ENCODE measurements around the gene SYNGR2. TPM values are rescaled to one million over a fixed set of nuclear protein-coding genes. Genes with fewer than 3 reads are reported as not detected.

SYNGR2 gene
- total and polyA plus RNA-seq, 8 donors: 52.3 to 94.2 (median 89.4) TPM

DNA sequence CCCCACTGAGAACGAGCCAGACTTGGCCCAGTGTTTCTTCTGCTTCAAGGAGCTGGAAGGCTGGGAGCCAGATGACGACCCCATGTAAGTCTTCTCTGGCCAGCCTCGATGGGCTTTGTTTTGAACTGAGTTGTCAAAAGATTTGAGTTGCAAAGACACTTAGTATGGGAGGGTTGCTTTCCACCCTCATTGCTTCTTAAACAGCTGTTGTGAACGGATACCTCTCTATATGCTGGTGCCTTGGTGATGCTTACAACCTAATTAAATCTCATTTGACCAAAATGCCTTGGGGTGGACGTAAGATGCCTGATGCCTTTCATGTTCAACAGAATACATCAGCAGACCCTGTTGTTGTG lies 46.3 kb downstream of the SYNGR2 start:
- WGBS, 2 donors: 11 to 14% methylated on average over 5 of the region's 5 CpGs
- peaks cover 0 to 4% (median 0%) of the 10 kb centered on the region in 3 donors for H3K4me1 ChIP-seq
- H3K4me3 ChIP-seq: peak overlapping the region in 1 of 4 donors; percentile 53
- DNase-seq (no peak), FAIRE-seq (no peak), ATAC-seq (no peak)
- no peaks in the 10 kb centered on the region for H3K36me3 ChIP-seq
- H3K9me3 ChIP-seq: no peaks in the 10 kb centered on the region
- H3K27ac ChIP-seq: no peak overlapping the region
- intact Hi-C loops (cut with DNase I): no loop called here
- TF ChIP-seq, protein P1, sequence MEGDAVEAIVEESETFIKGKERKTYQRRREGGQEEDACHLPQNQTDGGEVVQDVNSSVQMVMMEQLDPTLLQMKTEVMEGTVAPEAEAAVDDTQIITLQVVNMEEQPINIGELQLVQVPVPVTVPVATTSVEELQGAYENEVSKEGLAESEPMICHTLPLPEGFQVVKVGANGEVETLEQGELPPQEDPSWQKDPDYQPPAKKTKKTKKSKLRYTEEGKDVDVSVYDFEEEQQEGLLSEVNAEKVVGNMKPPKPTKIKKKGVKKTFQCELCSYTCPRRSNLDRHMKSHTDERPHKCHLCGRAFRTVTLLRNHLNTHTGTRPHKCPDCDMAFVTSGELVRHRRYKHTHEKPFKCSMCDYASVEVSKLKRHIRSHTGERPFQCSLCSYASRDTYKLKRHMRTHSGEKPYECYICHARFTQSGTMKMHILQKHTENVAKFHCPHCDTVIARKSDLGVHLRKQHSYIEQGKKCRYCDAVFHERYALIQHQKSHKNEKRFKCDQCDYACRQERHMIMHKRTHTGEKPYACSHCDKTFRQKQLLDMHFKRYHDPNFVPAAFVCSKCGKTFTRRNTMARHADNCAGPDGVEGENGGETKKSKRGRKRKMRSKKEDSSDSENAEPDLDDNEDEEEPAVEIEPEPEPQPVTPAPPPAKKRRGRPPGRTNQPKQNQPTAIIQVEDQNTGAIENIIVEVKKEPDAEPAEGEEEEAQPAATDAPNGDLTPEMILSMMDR (IDR thresholded peaks at IDR 0.05): no peak
- no peaks in the 10 kb centered on the region for H3K27me3 ChIP-seq

DNA sequence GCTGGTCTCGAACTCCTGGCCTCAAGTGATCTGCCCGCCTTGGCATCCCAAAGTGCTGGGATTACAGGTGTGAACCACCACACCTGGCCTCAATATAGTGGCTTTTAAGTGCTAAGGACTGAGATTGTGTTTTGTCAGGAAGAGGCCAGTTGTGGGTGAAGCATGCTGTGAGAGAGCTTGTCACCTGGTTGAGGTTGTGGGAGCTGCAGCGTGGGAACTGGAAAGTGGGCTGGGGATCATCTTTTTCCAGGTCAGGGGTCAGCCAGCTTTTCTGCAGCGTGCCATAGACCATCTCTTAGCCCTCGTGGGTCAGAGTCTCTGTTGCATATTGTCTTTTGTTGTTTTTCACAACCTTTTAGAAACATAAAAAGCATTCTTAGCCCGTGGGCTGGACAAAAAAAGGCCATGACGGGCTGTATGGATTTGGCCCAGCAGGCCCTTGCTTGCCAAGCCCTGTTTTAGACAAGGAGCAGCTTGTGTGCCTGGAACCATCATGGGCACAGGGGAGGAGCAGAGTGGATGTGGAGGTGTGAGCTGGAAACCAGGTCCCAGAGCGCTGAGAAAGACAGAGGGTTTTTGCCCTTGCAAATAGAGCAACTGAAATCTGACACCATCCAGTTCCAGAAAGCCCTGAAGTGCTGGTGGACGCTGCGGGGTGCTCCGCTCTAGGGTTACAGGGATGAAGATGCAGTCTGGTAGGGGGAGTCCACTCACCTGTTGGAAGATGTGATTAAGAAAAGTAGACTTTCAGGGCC lies 51.2 kb downstream of the SYNGR2 start:
- TF ChIP-seq, protein P1 (IDR thresholded peaks at IDR 0.05): no peak
- no peak for ATAC-seq
- H3K27me3 ChIP-seq: no peaks in the 10 kb centered on the region
- DNase-seq: no peak
- WGBS, 2 donors: 89 to 90% methylated on average over 11 of the region's 11 CpGs
- H3K36me3 ChIP-seq: no peaks in the 10 kb centered on the region
- H3K4me3 ChIP-seq: no peak overlapping the region
- no peak overlapping the region for H3K27ac ChIP-seq
- no peaks in the 10 kb centered on the region for H3K4me1 ChIP-seq
- no peaks in the 10 kb centered on the region for H3K9me3 ChIP-seq
- no peak for FAIRE-seq
- intact Hi-C loops (cut with DNase I): no loop called here

Other genes starting within 250 kb of the SYNGR2 start
- gene TNRC6C, start 209.9 kb upstream of the SYNGR2 start, total RNA-seq: 10 to 100 TPM in 3 of 6 donors, 1 to 10 TPM in 3; 7.0 to 15.5 (median 9.1) TPM
- gene TNRC6C, start 209.9 kb upstream of the SYNGR2 start, polyA plus RNA-seq: 1 to 10 TPM; 4.0 to 7.3 TPM
- gene TMC6, start 39.8 kb upstream of the SYNGR2 start, total RNA-seq: 10 to 100 TPM; 15.6 to 49.9 (median 21.7) TPM
- gene TMC6, start 39.8 kb upstream of the SYNGR2 start, polyA plus RNA-seq: 10 to 100 TPM; 39.5 to 61.2 TPM
- gene TMC8, start 37.8 kb upstream of the SYNGR2 start, total RNA-seq: 1 to 10 TPM in 5 of 6 donors, under 1 TPM in 1; 0.51 to 6.0 (median 2.2) TPM
- gene TMC8, start 37.8 kb upstream of the SYNGR2 start, polyA plus RNA-seq: 1 to 10 TPM; 1.5 to 2.9 TPM
- gene C17orf99, start 22.2 kb upstream of the SYNGR2 start, total RNA-seq: not detected
- gene C17orf99, start 22.2 kb upstream of the SYNGR2 start, polyA plus RNA-seq: not detected
- gene TK1, start 18.5 kb downstream of the SYNGR2 start, total RNA-seq: 1 to 10 TPM; 1.3 to 4.2 (median 3.2) TPM
- 1 to 10 TPM; 1.2 to 2.2 TPM for gene TK1, start 18.5 kb downstream of the SYNGR2 start, polyA plus RNA-seq
- 10 to 100 TPM; 30.7 to 40.9 (median 33.9) TPM for gene AFMID, start 18.8 kb downstream of the SYNGR2 start, total RNA-seq
- 10 to 100 TPM; 32.1 to 53.7 TPM for gene AFMID, start 18.8 kb downstream of the SYNGR2 start, polyA plus RNA-seq
- 1 to 10 TPM in 2 of 6 donors, under 1 TPM in 3, not detected in 1; 0.12 to 1.7 (median 0.82) TPM for gene BIRC5, start 45.7 kb downstream of the SYNGR2 start, total RNA-seq
- under 1 TPM; 0.53 to 0.77 TPM for gene BIRC5, start 45.7 kb downstream of the SYNGR2 start, polyA plus RNA-seq
- gene TMEM235, start 63.0 kb downstream of the SYNGR2 start, total RNA-seq: not detected
- gene TMEM235, start 63.0 kb downstream of the SYNGR2 start, polyA plus RNA-seq: under 1 TPM; 0.05 to 0.11 TPM
- gene SOCS3, start 191.5 kb downstream of the SYNGR2 start, total RNA-seq: 10 to 100 TPM in 4 of 6 donors, 1 to 10 TPM in 2; 5.7 to 32.6 (median 18.0) TPM
- 10 to 100 TPM; 28.5 to 53.3 TPM for gene SOCS3, start 191.5 kb downstream of the SYNGR2 start, polyA plus RNA-seq
- gene PGS1, start 210.1 kb downstream of the SYNGR2 start, total RNA-seq: 10 to 100 TPM; 11.2 to 21.9 (median 13.4) TPM
- 10 to 100 TPM; 17.2 to 22.7 TPM for gene PGS1, start 210.1 kb downstream of the SYNGR2 start, polyA plus RNA-seq

All from pancreas (tissue), 10 donors.